HepG2 (cell line): ENCODE measurements around the gene AGBL1. TPM values are rescaled to one million over a fixed set of nuclear protein-coding genes. Genes with fewer than 3 reads are reported as not detected.

Experiments used
- ATAC-seq: fragments of 200-7000 bp; cut with Tn5 transposase; 3 replicates; pipeline ENCODE4 v1.9.1; 2020; ENCODE audit warnings: mild to moderate bottlenecking, moderate library complexity
- BruUV-seq: library from RNA; stranded (reverse); fragments of 400-500 nt; replicated peaks from 2 replicates; lab custom pipeline; 2021; lab: Mats Ljungman, UMichigan
- CTCF ChIA-PET: fragments of 300-600 bp; formaldehyde crosslinking; extraction: SDS; loops from one replicate; lab custom pipeline; 2021; ENCODE audit warnings: low total read pairs, inconsistent platforms, low intra/inter-chr PET ratio; lab: Yijun Ruan, JAX
- POLR2A ChIA-PET: fragments of 350-600 bp; sonication (Branson Sonifier 250); formaldehyde crosslinking; loops from one replicate; lab custom pipeline; 2020; ENCODE audit warnings: antibody characterized with exemption, inconsistent platforms; lab: Yijun Ruan, JAX
- DNase-seq: peaks from one replicate; pipeline ENCODE4 v3.0.0-alpha.2; 2015; ENCODE audit warnings: low spot score
- FAIRE-seq: peaks from 3 replicates; lab custom pipeline; 2011; peaks lifted over from hg19 to GRCh38; lab: Jason Lieb, UNC
- H2AFZ ChIP-seq: one replicate; pipeline ENCODE4 v1.6.1; 2011; ENCODE audit warnings: low read length, inconsistent platforms
- H3K27ac ChIP-seq: fragments of 300-600 bp; 3 replicates; pipeline ENCODE4 v1.8.0; 2011; ENCODE audit warnings: mixed run types, mild to moderate bottlenecking, mixed read lengths, low read length, inconsistent platforms; ENCODE audit not compliant: insufficient read depth; ENCODE audit errors: extremely low read length
- H3K27me3 ChIP-seq, 2 experiments: fragments of 200-600 bp in 1 of 2; 2 replicates in 1 of 2; 3 replicates in 1 of 2; pipeline versions ENCODE4 v1.6.0 to v1.8.0; 2011; ENCODE audit warnings: low read length in 2 of 2, mild to moderate bottlenecking in 2 of 2, moderate library complexity in 2 of 2, inconsistent platforms in 1 of 2; ENCODE audit not compliant: insufficient read depth in 2 of 2, control insufficient read depth in 1 of 2
- H3K36me3 ChIP-seq, 2 experiments: fragments of 200-600 bp in 1 of 2; replicated peaks in 1 of 2; 2 replicates in 1 of 2; 3 replicates in 1 of 2; pipeline versions ENCODE4 v1.5.1 to v1.8.0; 2011; ENCODE audit warnings: low read length in 2 of 2, inconsistent platforms in 1 of 2; ENCODE audit not compliant: insufficient read depth in 2 of 2, control insufficient read depth in 1 of 2
- H3K4me1 ChIP-seq: 2 replicates; pipeline ENCODE4 v1.5.1; 2012; ENCODE audit warnings: low read length, inconsistent platforms; ENCODE audit not compliant: insufficient read depth
- H3K4me2 ChIP-seq: 2 replicates; pipeline ENCODE4 v1.6.0; 2011; ENCODE audit warnings: low read depth, low read length, inconsistent platforms
- H3K4me3 ChIP-seq, 3 experiments: fragments of 200-600 bp in 1 of 3; sonication (generic), shearing (Covaris generic) in 1 of 3; replicated peaks in 1 of 3; 2 replicates each; pipeline ENCODE4 v1.5.1; 2011 to 2016; ENCODE audit warnings: low read length in 3 of 3, inconsistent platforms in 2 of 3, low read depth in 2 of 3, mild to moderate bottlenecking in 2 of 3, control low read depth in 1 of 3, mixed read lengths in 1 of 3; ENCODE audit not compliant: insufficient read depth in 1 of 3
- H3K79me2 ChIP-seq: one replicate; pipeline ENCODE4 v1.6.1; 2011; ENCODE audit warnings: low read length, inconsistent platforms; ENCODE audit not compliant: insufficient read depth
- H3K9ac ChIP-seq: 2 replicates; pipeline ENCODE4 v1.6.0; 2011; ENCODE audit warnings: mild to moderate bottlenecking, low read depth, low read length, inconsistent platforms; ENCODE audit not compliant: insufficient read depth
- H3K9me3 ChIP-seq: 2 replicates; pipeline ENCODE4 v1.5.1; 2012; ENCODE audit warnings: mild to moderate bottlenecking, low read length
- H4K20me1 ChIP-seq: 2 replicates; pipeline ENCODE4 v1.6.0; 2011; ENCODE audit warnings: inconsistent platforms, mild to moderate bottlenecking, low read length, moderate library complexity; ENCODE audit not compliant: insufficient read depth
- GATA4 ChIP-seq: sonication (generic); IDR thresholded peaks from 2 replicates; pipeline ENCODE4 v1.6.1; 2016; ENCODE audit warnings: antibody characterized with exemption, low read depth, borderline replicate concordance
- KAT8 ChIP-seq: IDR thresholded peaks from 2 replicates; pipeline ENCODE4 v1.6.1; 2016; ENCODE audit warnings: missing genetic modification reagents, missing compliant biosample characterization
- MXI1 ChIP-seq: IDR thresholded peaks from 3 replicates; pipeline ENCODE4 v1.6.1; 2012; ENCODE audit warnings: low read depth, low read length, inconsistent platforms, borderline replicate concordance
- SRSF1 ChIP-seq: fragments of 200-400 bp; formaldehyde crosslinking; optimal IDR thresholded peaks from 2 replicates; pipeline ENCODE3; 2017; ENCODE audit warnings: mild to moderate bottlenecking, low read depth, low read length, moderate library complexity
- ZNF766 ChIP-seq: sonication (generic); formaldehyde crosslinking; IDR thresholded peaks from 2 replicates; pipeline ENCODE4 v1.5.0; 2020; ENCODE audit warnings: missing genetic modification reagents, borderline replicate concordance
- WGBS: methylation state at CpG from one replicate; pipeline ENCODE4 v1.1.6; 2017; ENCODE audit warnings: low lambda C conversion rate; 5-methylcytosine and 5-hydroxymethylcytosine counted together
- in situ Hi-C: cut with HindIII; loops from 2 replicates; pipeline ENCODE4 v1.10.0; 2017; ENCODE audit warnings: low pct_unique_long_range_greater_than_20kb; ENCODE audit not compliant: extremely low pct_ligation_motif_present
- intact Hi-C: fragments of 100-400 bp; cut with micrococcal nuclease; formaldehyde crosslinking; loops from one replicate; pipeline ENCODE4 v1.10.0; 2022; ENCODE audit not compliant: unreplicated experiment
- polyA plus RNA-seq, 8 experiments: library from polyadenylated mRNA; depleted of rRNA in 3 of 8; stranded (reverse) in 7 of 8; unstranded in 1 of 8; fragments of >200 nt; fragmentation: Illumina TruSeq in 4 of 8; extraction: Trizol in 4 of 8; gene quantifications; 2 replicates each; pipeline versions ENCODE4 v1.2.1 to v1.2.3, GENCODE V29; 2011 to 2016; ENCODE audit warnings: low read depth in 4 of 8, missing spikeins in 1 of 8, mixed read lengths in 1 of 8; ENCODE audit not compliant: insufficient read depth in 1 of 8
- total RNA-seq, 5 experiments: library from RNA; depleted of rRNA; stranded (reverse); fragments of >200 nt; fragmentation: Illumina TruSeq; extraction: Trizol; gene quantifications; 2 replicates each; pipeline ENCODE4 v1.2.3, GENCODE V29; 2016; ENCODE audit warnings: low read depth in 1 of 5
- TF ChIP-seq, protein P1 (sequence below): fragments of 450-650 bp; IDR thresholded peaks from 2 replicates; pipeline ENCODE4 v1.6.1; 2016
- TF ChIP-seq, protein P2 (sequence below): sonication (generic); formaldehyde crosslinking; IDR thresholded peaks from 2 replicates; pipeline ENCODE4 v1.5.1; 2020; ENCODE audit warnings: mild to moderate bottlenecking, missing genetic modification reagents, moderate library complexity

Gene AGBL1
- total and polyA plus RNA-seq, 2 of the 13 experiments (the other 11 are each of a cell fraction or from before 2014, with no cell fraction given): 0.01 TPM; not detected in 1

DNA sequence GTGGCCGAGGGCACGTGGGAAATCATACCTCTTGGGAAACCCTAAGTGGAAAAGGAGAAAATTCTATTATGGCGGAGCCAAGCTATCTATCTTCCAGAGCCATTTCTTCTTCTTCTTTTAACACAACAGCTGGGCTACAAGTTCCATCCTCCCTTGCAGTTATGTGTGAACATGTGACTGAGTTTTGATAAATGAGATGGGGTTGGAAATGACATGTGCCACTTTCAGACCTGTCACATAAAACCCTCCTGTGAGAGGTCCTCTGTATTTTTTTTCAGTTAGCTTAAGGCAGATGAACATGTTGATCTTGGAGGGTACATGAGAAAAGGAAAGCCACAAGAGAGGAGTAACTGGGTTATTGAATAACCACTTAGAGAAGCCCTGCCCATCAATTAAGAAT is 47.9 kb downstream of the AGBL1 start:
- intact Hi-C loops: no loop called here
- Histone ChIP-seq H2AFZ (no peak overlapping the region), H3K36me3 (no peaks in the 10 kb centered on the region), H3K79me2 (no peaks in the 10 kb centered on the region), H3K4me3 (no peak overlapping the region), H3K4me1 (no peaks in the 10 kb centered on the region), H3K9ac (no peak overlapping the region), H4K20me1 (no peaks in the 10 kb centered on the region), H3K27ac (no peak overlapping the region), H3K9me3 (no peaks in the 10 kb centered on the region), H3K4me2 (no peak overlapping the region), H3K27me3 (no peaks in the 10 kb centered on the region; a peak in 1 of 5 replicates)
- in situ Hi-C loops: no loop called here
- POLR2A ChIA-PET: no interaction called here
- DNase-seq: no peak
- WGBS: 14% methylated on average over 3 of the region's 3 CpGs
- TF ChIP-seq SRSF1: no peak
- TF ChIP-seq, protein P1, sequence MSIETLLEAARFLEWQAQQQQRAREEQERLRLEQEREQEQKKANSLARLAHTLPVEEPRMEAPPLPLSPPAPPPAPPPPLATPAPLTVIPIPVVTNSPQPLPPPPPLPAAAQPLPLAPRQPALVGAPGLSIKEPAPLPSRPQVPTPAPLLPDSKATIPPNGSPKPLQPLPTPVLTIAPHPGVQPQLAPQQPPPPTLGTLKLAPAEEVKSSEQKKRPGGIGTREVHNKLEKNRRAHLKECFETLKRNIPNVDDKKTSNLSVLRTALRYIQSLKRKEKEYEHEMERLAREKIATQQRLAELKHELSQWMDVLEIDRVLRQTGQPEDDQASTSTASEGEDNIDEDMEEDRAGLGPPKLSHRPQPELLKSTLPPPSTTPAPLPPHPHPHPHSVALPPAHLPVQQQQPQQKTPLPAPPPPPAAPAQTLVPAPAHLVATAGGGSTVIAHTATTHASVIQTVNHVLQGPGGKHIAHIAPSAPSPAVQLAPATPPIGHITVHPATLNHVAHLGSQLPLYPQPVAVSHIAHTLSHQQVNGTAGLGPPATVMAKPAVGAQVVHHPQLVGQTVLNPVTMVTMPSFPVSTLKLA: peak; percentile 76
- no TSS peak for BruUV-seq
- no peak for FAIRE-seq
- CTCF ChIA-PET: no interaction called here
- no peak for ATAC-seq

DNA sequence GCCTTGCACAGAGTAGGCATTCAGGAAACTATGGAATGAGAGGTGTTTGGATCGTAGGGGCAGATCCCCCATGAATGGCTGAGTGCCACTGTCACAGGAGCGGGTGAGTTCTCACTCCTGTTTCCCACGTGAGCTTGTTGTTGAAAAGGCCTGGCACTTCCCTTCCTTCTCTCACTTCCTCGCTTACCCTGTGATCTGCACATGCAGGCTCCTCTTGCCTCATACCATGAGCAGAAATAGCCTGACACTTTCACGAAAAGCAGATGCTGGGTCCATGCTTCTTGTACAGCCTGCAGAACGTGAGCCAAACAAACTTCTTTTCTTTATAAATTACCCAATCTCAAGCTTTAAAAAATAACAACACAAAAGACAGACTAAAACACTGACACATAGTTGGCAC is 55.4 kb downstream of the AGBL1 start:
- Histone ChIP-seq H3K9me3 (no peaks in the 10 kb centered on the region), H3K27ac (no peak overlapping the region), H2AFZ (no peak overlapping the region), H3K79me2 (no peaks in the 10 kb centered on the region), H4K20me1 (no peaks in the 10 kb centered on the region), H3K4me1 (no peaks in the 10 kb centered on the region), H3K36me3 (no peaks in the 10 kb centered on the region), H3K9ac (no peak overlapping the region), H3K4me2 (no peak overlapping the region), H3K27me3 (no peaks in the 10 kb centered on the region; a peak in 1 of 5 replicates), H3K4me3 (no peak overlapping the region)
- ATAC-seq (no peak), DNase-seq (no peak), FAIRE-seq (no peak)
- ChIA-PET CTCF (no interaction called here), POLR2A (no interaction called here)
- 0% methylated on average over 4 of the region's 6 CpGs for WGBS
- intact Hi-C loops (no loop called here), in situ Hi-C loops (no loop called here)
- TF ChIP-seq KAT8 (CRISPR knock-in tag) (no peak), ZNF766 (CRISPR knock-in tag) (no peak), MXI1 (no peak), GATA4 (no peak)
- TF ChIP-seq, protein P2, sequence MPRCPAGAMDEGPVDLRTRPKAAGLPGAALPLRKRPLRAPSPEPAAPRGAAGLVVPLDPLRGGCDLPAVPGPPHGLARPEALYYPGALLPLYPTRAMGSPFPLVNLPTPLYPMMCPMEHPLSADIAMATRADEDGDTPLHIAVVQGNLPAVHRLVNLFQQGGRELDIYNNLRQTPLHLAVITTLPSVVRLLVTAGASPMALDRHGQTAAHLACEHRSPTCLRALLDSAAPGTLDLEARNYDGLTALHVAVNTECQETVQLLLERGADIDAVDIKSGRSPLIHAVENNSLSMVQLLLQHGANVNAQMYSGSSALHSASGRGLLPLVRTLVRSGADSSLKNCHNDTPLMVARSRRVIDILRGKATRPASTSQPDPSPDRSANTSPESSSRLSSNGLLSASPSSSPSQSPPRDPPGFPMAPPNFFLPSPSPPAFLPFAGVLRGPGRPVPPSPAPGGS: no peak
- BruUV-seq: no TSS peak
